H1 (cell line): ENCODE measurements around the gene OR10K1. TPM values are rescaled to one million over a fixed set of nuclear protein-coding genes. Genes with fewer than 3 reads are reported as not detected.

Experiments
- CHD2 ChIP-seq: IDR thresholded peaks from 2 replicates; pipeline ENCODE4 v1.6.1; 2012; ENCODE audit warnings: low read length, improper control_type of control experiment
- CHD7 ChIP-seq: fragments of 300-600 bp; sonication (generic); IDR thresholded peaks from 2 replicates; pipeline ENCODE4 v1.7.1; 2012; ENCODE audit warnings: low read length, moderate library complexity, mild to moderate bottlenecking, inconsistent platforms; ENCODE audit not compliant: insufficient replicate concordance
- EZH2 ChIP-seq: fragments of 200-600 bp; sonication (generic); IDR thresholded peaks from 2 replicates; pipeline ENCODE4 v1.7.1; 2012; ENCODE audit warnings: low read depth, mild to moderate bottlenecking, moderate library complexity, low read length, inconsistent platforms; ENCODE audit not compliant: severe bottlenecking
- RAD21 ChIP-seq, 2 experiments: IDR thresholded peaks in 1 of 2; conservative IDR thresholded peaks in 1 of 2; 2 replicates each; pipeline ENCODE4 v1.6.1; 2011; ENCODE audit warnings: low read depth in 2 of 2, low read length in 2 of 2, improper control_type of control experiment in 1 of 2, inconsistent platforms in 1 of 2, mild to moderate bottlenecking in 1 of 2, moderate library complexity in 1 of 2
- RNF2 ChIP-seq: fragments of 200-900, 300-1000 bp; sonication (generic); IDR thresholded peaks from 2 replicates; pipeline ENCODE4 v1.7.1; 2016; ENCODE audit warnings: borderline replicate concordance, low read depth, mild to moderate bottlenecking, antibody characterized with exemption, low read length; ENCODE audit not compliant: poor library complexity, severe bottlenecking; ENCODE audit errors: missing control alignments
- RXRA ChIP-seq: IDR thresholded peaks from 2 replicates; pipeline ENCODE4 v1.6.1; 2011; ENCODE audit warnings: low read depth, mild to moderate bottlenecking, low read length, moderate library complexity; ENCODE audit not compliant: insufficient read depth
- polyA plus RNA-seq, 7 experiments: library from polyadenylated mRNA; depleted of rRNA in 3 of 7; stranded (reverse) in 5 of 7; unstranded in 2 of 7; fragments of >200 nt in 5 of 7; fragments of 200-250 nt in 2 of 7; gene quantifications; 1 replicate in 5 of 7; 2 replicates in 1 of 7; 4 replicates in 1 of 7; pipeline versions ENCODE4 v1.2.1 to v1.2.3, GENCODE V29; 2011 to 2013; ENCODE audit warnings: missing spikeins in 2 of 7, mixed read lengths in 2 of 7
- total RNA-seq: library from RNA; stranded (reverse); fragmentation: NEBNext Ultra II Directional; extraction: Animal tissue kit (Norgen Biotek cat#: 25700); gene quantifications from 2 replicates; pipeline ENCODE4 v1.2.1, GENCODE V29; 2021
- TF ChIP-seq, protein P1 (sequence below): IDR thresholded peaks from 2 replicates; pipeline ENCODE4 v1.6.1; 2012; ENCODE audit warnings: inconsistent platforms

Gene OR10K1
- total and polyA plus RNA-seq, 2 of the 8 experiments (the other 6 are each of a cell fraction or from before 2014, with no cell fraction given) = not detected

- TF ChIP-seq CHD7 (no peak), RNF2 (no peak), RAD21 (IDR thresholded peaks at IDR 0.05 in 1 of 2, conservative IDR thresholded peaks at IDR 0.05 in 1 of 2; ENCODE audit: low read depth in 2 of 2, low read length in 2 of 2) (no peak), EZH2 (no peak), RXRA (no peak), CHD2 (no peak)
- TF ChIP-seq, protein P1, sequence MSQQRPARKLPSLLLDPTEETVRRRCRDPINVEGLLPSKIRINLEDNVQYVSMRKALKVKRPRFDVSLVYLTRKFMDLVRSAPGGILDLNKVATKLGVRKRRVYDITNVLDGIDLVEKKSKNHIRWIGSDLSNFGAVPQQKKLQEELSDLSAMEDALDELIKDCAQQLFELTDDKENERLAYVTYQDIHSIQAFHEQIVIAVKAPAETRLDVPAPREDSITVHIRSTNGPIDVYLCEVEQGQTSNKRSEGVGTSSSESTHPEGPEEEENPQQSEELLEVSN = no peak
Measured at GRCh38 chr1:158454537-158454936, 7.1 kb upstream of the OR10K1 start (continued).
